ENCODE results near the gene NONO.
"Not testable (repeated sequence)": the region's sequence is repeated elsewhere in the genome, so short reads cannot be mapped to it uniquely, and the experiment has no call there.

Gene NONO

GRCh38 chrX:71292669-71293365 lies 9.4 kb downstream of the NONO start:
- no peak for DNase-seq

- no peak for DNase-seq
Observed at GRCh38 chrX:71296806-71297205, 13.4 kb downstream of the NONO start.

GRCh38 chrX:71298119-71298518 lies 14.7 kb downstream of the NONO start:
- DNase-seq: no peak

GRCh38 chrX:71300064-71300463 lies 16.6 kb downstream of the NONO start:
- not testable (repeated sequence) for DNase-seq

GRCh38 chrX:71300495-71300894 lies 17.1 kb downstream of the NONO start:
- not testable (repeated sequence) for DNase-seq

GRCh38 chrX:71301195-71301924 lies 17.9 kb downstream of the NONO start, which contains the start of gene ITGB1BP2:
Gene ITGB1BP2, plus strand, starts transcription at chrX:71301750. Its CDS starts 57 bp downstream, at chrX:71301807.
- no peak for DNase-seq

GRCh38 chrX:71302461-71303213 lies 19.2 kb downstream of the NONO start:
- DNase-seq: no peak

GRCh38 chrX:71304561-71304960 lies 21.1 kb downstream of the NONO start:
- DNase-seq: no peak

- DNase-seq: no peak
Observed at GRCh38 chrX:71315917-71316316, 32.5 kb downstream of the NONO start.

- not testable (repeated sequence) for DNase-seq
Observed at GRCh38 chrX:71316959-71317358, 33.5 kb downstream of the NONO start.

GRCh38 chrX:71320126-71320525 lies 36.7 kb downstream of the NONO start:
- no peak for DNase-seq

- DNase-seq: no peak
Observed at GRCh38 chrX:71321731-71322130, 38.3 kb downstream of the NONO start.

- DNase-seq: not testable (repeated sequence)
Observed at GRCh38 chrX:71324452-71324851, 41.0 kb downstream of the NONO start.

GRCh38 chrX:71326394-71326793 lies 43.0 kb downstream of the NONO start:
- DNase-seq: no peak

- not testable (repeated sequence) for DNase-seq
Observed at GRCh38 chrX:71349151-71349665, 65.8 kb downstream of the NONO start.

GRCh38 chrX:71349867-71350266 lies 66.4 kb downstream of the NONO start:
- not testable (repeated sequence) for DNase-seq

All from CD4-positive, alpha-beta T cell treated with Interleukin-4 for 1 hour (primary cell).